Stimulated activated CD8-positive, alpha-beta memory T cell treated with anti-CD3 and anti-CD28 coated beads, Interleukin-15, amount 100 ng/mL, for 48 hours (primary cell): ENCODE data around the gene CFAP70.

Source experiments
- DNase-seq, 2 donors: peaks; one replicate each; pipeline ENCODE4 v3.0.0-alpha.2; 2020; ENCODE audit warnings: low read depth in 2 of 2

Gene CFAP70

GRCh38 chr10:73215749-73216148 lies 142.9 kb downstream of the CFAP70 start:
- no peak for DNase-seq

- no peak for DNase-seq
Measured at GRCh38 chr10:73211106-73211811, 147.4 kb downstream of the CFAP70 start.

- DNase-seq = no peak
Measured at GRCh38 chr10:73210395-73211105, 148.1 kb downstream of the CFAP70 start.

GRCh38 chr10:73209705-73210104 lies 149.0 kb downstream of the CFAP70 start:
- DNase-seq = no peak

DNA sequence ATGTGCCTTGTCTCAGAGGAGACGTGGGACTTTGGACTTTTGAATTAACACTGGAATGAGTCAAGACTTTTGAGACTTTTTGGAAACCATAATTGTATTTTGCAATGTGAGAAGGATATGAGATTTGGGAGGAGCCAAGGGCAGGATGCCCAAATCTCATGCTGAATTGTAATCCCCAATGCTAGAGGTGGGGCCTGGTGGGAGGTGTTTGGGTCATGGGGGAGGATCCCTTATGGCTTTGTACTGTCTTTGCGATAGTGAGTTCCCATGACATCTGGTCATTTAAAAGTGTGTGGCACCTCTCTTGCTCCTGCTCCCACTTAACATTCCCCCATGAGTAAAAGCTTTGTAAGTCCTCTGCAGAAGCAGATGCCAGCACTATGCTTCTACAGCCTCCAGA lies 150.8 kb downstream of the CFAP70 start:
- DNase-seq = no peak

- DNase-seq = no peak
Measured at GRCh38 chr10:73206385-73206784, 152.3 kb downstream of the CFAP70 start.

DNA sequence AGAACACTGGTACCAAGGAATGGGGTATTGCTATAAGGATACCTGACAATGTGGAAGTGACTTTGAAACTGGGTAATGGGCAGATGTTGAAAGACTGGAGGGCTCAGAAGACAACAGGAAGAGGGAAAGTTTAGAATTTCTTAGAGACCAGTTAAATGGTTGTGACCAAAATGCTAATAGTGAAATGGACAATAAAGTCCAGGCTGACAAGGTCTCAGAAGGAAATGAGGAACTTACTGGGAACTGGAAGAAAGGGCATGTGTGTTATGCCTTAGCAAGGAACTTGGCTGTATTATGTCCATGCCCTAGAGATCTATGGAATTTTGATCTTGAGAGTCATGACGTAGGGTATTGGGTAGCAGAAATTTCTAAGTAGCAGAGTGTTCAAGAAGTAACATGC lies 152.8 kb downstream of the CFAP70 start:
- DNase-seq = no peak

GRCh38 chr10:73205081-73205480 lies 153.6 kb downstream of the CFAP70 start:
- no peak for DNase-seq
